Measurements from ENCODE around the gene TMEM51.

Gene TMEM51

DNA sequence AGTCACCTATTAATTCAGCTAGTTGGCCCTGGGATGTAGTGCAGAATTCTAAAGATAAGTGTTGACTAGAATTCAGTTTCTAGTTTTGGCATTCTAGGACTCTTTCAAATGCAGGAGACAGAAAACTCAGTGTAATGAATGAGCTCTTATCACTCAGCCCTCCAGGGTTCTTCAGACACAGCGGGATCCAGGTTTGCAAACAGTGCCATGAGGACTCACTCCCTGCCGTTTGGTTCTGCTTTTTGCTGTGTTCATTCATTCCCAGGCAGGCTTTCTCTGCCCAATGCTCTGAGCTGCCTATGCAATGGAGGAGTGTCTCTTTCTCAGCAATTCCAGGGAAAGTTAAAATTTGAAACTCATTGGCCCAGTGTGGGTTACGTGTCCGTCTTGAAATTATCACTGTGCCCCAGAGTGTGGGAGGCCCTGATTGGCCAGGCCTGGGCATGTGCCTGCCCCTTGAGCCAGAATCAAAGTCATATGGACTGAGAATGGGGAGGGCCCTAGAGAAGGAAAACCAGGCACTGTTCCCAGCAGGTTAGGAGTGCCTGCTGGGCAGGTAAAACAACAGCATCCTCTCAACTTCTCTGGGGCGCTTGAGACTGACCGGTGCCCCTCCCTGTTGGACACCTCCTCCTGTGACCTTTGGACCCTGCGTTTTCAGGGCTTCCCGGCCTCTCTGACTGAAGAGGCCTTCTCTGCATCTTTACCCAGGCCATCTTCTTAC, 43.4 kb downstream of the TMEM51 start:
- DNase-seq (ENCODE audit: low read depth), result no peak

- DNase-seq (ENCODE audit: low read depth), result no peak
Measured at GRCh38 chr1:15197591-15198447, 44.3 kb downstream of the TMEM51 start.

DNA sequence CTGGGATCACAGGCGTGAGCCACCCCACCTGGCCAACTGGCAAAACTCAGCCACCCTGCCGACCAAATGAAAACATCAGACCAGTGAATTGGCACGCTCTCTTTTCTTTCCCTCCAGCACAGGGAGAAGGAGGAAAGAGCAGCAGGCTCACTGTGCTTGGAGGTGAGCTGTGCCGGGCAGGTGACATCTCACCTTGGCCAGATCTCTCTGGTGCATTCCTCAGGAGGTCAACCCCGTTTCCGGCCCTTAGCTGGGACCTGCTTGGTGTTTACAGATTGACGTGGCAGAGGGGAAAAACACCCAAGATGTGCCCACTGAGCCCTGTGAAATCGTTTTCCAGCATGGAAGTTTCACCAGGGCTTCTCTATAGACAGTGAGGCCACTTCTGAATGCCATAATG, 45.1 kb downstream of the TMEM51 start:
- DNase-seq (ENCODE audit: low read depth), result no peak

GRCh38 chr1:15201221-15201620, 47.7 kb downstream of the TMEM51 start:
- DNase-seq (ENCODE audit: low read depth), result no peak

DNA sequence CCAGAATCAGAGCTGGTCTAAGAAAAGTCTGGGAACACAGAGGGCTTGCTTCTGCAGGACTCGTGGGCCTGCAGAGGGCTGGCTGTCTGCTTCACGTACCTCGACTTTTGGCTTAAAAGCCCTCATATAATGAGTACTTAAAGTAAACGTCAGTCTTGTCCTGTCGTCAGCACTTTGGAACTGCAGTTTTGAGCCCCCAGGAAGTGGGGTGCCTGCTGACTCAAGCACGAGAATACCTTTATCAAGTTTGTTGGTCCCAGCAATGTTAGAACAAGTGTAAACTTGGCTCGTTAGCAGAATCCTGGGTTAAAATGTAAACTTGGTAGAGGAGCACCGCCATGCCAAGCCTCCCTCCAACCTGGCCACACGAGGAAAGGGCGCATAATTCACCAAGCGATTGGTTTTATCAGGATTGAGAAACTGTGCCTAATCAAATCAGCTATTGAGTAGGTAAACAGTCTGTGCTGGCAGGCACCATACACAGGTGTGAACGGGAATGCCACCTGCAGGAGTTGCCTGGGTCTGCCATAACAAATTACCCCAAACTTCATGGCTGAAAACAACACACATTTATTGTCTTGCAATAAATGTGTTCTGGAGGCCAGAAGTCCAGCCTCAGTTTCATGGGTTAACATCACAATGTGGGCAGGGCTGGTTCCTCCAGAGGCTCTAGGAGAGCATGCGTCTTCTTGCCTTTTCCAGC, 48.5 kb downstream of the TMEM51 start:
- no peak for DNase-seq (ENCODE audit: low read depth)

GRCh38 chr1:15204931-15205330, 51.4 kb downstream of the TMEM51 start:
- DNase-seq (ENCODE audit: low read depth), result no peak

DNA sequence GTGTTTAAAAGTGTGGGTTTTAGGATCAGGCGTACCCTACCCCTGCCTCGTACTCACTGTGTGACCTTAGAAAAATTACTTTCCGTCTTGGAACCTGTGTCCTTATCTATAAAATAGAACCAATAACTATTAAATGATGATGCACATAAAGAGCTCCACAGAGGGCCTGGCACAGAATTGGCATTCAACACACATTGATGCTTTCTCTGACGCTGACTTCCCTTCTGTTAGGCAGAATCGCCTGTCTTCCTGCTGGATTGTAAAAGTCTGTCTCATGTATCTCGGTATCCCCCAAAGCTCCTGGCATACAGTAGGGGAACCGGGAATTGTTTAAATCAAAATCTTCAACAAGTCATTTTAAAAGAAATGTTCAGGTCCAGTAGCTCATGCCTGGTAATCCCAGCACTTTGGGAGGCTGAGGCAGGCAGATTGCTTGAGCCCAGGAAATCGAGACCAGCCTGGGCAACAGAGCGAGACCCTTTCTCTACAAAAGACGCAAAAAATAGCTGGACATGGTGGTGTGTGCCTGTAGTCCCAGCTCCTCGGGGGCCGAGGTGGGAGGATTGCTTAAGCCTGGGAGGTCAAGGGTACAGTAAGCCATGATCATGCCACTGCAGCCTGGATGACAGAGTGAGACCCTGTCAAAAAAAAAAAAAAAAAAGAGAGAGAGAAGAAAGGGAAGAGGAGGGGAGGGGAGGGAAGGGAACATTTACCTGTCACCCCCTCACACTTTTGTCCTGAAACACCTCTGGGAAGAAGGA, 52.2 kb downstream of the TMEM51 start:
- DNase-seq (ENCODE audit: low read depth), result no peak

- DNase-seq (ENCODE audit: low read depth), result no peak
Measured at GRCh38 chr1:15206418-15207030, 53.0 kb downstream of the TMEM51 start.

- DNase-seq (ENCODE audit: low read depth), result no peak
Measured at GRCh38 chr1:15207031-15207828, 53.7 kb downstream of the TMEM51 start.

- no peak for DNase-seq (ENCODE audit: low read depth)
Measured at GRCh38 chr1:15207829-15208429, 54.4 kb downstream of the TMEM51 start.

DNA sequence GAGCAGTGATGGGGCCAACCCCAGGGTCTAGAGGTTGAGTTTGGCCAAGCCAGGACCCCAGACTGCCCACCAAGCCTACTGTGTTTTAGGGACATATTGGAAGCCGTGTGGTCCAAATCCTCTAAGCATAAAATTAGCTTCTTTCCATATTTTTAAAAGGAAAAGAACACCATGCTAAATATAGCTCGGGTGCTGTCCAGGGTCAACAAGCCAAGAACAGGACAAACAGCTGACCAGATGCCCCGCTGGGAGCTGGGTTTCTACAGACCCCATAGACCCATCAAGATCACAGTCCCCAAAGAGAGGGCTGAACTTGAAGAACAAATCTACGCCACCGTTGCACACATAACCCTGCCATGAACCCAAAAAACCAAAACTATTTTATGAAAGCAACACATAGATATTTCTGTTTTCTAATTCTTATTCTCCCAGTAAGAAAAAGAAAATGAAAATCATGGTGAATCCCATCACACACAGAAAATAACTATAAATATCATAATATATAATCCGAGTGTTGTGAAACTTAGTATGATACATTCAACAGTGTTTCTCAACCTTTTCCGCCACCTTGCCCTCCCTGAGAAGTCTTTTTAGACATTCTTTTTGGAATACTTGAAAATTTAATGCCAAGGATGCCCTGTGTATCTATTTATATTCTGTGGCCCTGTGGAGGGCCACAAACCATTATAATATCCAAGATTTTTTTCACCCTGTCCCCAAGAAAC, 57.3 kb downstream of the TMEM51 start:
- no peak for DNase-seq (ENCODE audit: low read depth)

DNA sequence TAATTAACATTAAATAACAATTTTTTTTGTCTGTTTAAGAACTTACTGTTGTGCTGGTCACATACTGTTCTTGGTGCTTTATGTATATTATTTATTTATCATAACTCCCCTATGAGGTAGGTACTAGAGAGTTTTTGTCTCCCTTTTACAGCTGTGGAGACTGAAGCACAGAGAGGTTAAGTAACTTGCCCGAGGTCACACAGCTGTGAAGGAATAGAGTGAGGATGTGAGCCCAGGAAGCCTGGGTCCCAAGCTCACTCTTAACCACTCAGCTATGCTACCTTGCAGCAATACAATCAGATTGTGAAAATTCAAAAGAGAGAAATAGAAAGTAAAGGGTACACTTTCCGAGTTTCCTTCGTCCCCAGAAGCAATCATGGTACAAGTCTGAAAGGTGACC, 57.9 kb downstream of the TMEM51 start:
- no peak for DNase-seq (ENCODE audit: low read depth)

GRCh38 chr1:15212216-15212953, 58.8 kb downstream of the TMEM51 start:
- no peak for DNase-seq (ENCODE audit: low read depth)

- no peak for DNase-seq (ENCODE audit: low read depth)
Measured at GRCh38 chr1:15212954-15213291, 59.4 kb downstream of the TMEM51 start.

DNA sequence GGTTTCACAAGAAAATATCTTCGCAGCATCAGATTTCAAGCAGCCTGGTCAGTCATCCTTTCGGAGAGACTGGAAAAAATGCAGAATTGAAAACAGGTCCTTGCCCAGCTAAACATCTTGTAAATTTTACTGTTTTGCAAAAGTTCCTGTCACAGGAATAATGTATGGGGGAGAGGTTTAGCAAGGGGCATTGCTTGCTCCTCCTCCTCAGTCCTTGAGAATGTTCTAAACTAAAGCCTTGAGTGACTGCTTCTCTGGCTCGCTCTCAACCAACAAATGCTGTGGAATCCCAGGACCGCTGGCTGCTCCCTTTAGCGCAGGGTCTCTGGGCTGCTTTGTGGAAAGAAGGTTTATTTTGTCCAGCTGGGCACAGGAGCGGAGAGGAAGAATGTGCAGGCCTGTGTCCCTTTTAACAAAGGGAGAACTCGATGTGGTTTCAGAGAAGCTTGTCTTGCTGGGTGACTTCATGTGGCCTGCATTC, 59.8 kb downstream of the TMEM51 start:
- DNase-seq (ENCODE audit: low read depth), result no peak

- DNase-seq (ENCODE audit: low read depth), result no peak
Measured at GRCh38 chr1:15214527-15214926, 61.0 kb downstream of the TMEM51 start.

DNA sequence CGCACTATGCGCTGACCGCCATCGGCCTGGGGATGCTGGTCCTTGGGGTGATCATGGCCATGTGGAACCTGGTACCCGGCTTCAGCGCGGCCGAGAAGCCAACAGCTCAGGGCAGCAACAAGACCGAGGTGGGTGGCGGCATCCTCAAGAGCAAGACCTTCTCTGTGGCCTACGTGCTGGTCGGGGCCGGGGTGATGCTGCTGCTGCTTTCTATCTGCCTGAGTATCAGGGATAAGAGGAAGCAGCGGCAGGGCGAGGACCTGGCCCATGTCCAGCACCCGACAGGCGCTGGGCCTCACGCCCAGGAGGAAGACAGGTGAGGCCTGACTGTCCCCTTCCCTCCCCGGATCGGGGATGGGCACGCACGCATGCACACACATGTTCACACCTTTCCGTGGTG, 61.6 kb downstream of the TMEM51 start:
- DNase-seq (ENCODE audit: low read depth), result no peak

- no peak for DNase-seq (ENCODE audit: low read depth)
Measured at GRCh38 chr1:15217654-15218053, 64.1 kb downstream of the TMEM51 start.

Measured in activated T-cell treated with anti-CD3 and anti-CD28 coated beads for 1 hour (primary cell).